HG02798 (cell line): ENCODE measurements around the gene ANAPC15.
A peak's percentile ranks its signal among the peaks of the same experiment; 100 is the strongest.

Experiments
- ATAC-seq: cut with Tn5 transposase; IDR thresholded peaks from one replicate; pipeline ENCODE4 v1.9.1; 2021; ENCODE audit warnings: mild to moderate bottlenecking; ENCODE audit not compliant: unreplicated experiment, poor library complexity

ANAPC15 gene

DNA sequence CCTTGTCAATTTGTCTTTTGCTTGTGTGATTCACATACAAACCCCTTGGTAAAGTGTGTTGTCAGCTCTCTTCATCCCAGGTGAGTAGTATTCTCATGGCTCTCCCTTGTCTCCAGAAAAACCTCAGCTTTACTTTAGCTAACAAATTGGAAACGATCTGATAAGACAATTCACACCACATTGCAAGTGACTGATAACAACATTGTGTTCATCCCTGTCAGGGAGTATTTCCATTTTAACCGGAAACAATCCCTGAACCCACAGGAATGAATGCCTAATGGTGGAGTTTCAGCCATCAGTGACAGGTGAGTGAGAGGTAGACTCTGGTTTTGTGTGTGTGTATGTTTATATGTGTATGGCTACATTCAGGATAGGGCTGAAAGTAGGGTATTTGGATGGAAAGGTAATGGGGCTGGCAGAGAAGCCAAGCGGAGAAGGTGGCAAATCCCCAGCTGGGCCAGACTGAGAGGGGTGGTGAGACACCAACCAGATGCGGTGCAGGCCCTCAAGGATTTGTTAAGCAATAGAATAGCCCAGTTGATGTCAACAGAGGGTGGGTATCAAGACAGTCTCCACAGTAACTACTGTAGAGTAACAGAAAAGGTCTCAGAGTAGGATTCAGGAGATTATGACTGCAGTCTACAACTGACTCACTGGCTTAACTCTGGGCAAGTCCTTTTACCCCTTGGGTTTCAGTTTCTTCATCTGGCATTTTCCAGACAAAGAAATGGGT is 24.3 kb downstream of the ANAPC15 start:
- no peak for ATAC-seq

DNA sequence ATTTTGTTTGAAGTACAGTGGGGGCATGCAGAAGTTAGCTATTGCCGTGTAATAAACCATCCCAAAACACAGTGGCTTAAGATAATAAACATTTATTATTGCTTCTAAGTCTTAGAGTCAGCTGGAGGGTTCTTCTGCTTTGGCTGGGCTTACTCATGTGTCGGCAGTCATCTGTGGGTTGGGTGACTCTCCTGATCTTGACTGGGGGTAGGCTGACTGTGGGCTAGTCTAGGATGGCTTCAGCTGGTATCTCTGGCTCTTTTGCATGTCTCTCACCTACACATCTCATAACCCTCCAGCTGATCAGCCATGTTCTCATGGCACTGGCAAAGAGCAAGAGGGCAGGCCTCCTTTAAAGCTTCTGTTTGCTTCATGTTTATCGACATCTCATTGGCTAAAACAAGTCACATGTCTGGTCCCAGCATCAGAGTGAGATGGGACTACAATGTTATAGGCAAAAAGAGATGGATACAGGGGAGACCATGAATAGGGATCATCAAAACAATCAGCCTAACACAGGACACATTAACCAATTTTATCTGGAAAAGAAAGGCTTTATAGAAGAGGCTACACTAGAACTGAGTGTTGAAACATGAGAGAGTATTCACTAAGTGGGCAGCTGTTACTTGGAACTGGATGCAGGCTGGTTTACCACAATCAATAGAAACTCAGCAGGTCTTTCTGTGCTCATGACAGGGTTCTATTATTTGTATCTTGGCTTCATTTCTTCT is 26.7 kb downstream of the ANAPC15 start:
- ATAC-seq = no peak

DNA sequence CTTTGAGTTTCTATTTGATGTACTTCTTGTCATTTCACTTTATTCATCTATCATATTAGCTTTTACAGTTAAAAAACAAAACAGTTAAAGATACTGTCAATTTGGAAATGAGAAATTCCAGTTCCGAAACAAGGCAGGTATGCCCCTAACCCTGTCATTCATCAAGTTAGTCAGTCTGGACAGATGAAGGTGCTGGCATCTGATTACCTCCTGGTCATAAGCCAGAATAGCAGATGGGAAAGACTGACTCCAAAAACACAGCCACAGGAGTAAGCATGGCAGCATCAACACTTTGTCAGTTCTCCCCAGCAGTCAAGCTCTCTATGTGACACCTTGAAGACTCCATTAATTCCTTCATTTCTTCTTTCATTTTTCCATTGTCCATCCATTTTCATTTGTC is 27.5 kb downstream of the ANAPC15 start:
- ATAC-seq = no peak

DNA sequence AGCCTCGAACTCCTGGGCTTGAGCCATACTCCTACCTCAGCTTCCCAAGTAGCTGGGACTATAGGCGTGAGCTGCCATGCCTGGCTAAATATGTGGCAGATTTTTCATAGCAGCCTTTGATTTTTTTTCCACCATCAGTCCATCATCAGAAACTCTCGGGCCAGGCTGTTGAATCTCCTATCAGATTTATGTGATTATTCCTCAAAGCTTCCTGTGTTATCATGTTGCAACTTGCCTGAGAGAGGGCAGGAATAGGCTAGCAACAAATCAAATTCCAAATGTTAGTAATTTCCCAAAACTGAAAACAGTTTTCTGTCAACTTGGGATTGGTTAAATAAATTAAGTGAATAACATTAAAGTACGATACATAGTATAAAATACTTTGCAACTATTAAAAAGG is 28.4 kb downstream of the ANAPC15 start:
- no peak for ATAC-seq

GRCh38 chr11:72083414-72083813 is 29.1 kb downstream of the ANAPC15 start:
- no peak for ATAC-seq

DNA sequence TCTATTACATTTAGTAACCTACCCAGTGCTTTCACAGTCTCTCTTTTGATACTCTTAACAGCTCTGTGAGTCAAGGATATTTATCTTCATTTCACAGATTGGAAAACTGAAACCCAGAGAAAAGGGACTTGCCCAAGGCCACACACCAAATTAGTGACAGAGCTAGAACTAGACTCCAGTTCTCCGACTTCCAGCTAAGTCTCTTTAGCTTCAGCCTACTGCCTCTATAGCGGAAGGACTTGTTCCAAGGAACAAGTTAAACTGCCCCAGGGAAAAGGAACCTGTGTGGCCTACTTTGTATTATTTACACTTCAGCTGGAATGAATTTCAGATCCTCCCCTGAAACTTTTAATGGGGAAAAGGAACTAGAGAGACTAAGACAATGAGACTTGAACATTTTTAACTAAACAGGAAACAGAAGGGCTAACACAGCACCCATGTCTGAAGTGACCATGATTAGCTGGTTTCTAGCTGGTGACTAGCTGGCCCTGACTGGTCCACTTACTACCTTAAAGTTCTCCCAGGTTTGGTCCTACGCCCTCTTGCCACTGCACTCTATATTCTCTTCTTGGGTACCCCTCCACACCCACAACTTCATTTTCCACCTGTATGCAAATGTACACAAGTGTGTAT is 30.6 kb downstream of the ANAPC15 start:
- ATAC-seq = no peak

- no peak for ATAC-seq
Observed at GRCh38 chr11:72081184-72081644, 31.3 kb downstream of the ANAPC15 start.

GRCh38 chr11:72080326-72081183 is 31.9 kb downstream of the ANAPC15 start, which contains the start of the genes LRRC51 and NUMA1:
Gene LRRC51, plus strand, starts transcription at chr11:72080850. Its CDS starts 8,234 bp downstream, at chr11:72089084.
Gene NUMA1, minus strand, starts transcription at chr11:72080542. Its CDS starts 44,599 bp downstream, at chr11:72035943.
- peak; percentile 95 for ATAC-seq

GRCh38 chr11:72079819-72080325 is 32.6 kb downstream of the ANAPC15 start:
- no peak for ATAC-seq

DNA sequence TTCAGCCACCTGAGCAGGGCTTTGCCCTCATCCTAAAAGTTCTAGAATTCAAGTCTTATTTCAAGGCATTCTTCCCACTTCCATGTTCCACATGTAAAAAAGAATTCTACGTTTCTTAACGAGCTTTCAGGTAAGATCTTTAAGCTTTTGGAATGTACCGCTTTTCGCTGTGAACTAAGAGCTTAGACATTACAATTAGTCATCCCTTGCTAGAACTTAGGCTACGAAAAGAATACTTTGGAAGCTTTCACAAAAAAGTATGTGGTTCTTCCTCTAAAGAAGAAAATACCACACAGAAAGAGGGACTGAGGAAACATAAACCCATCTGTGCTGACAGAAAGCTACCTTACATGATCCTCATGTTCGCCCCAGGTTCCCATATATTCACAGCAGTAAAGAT is 34.0 kb downstream of the ANAPC15 start:
- ATAC-seq = no peak

GRCh38 chr11:72075756-72076155 is 36.7 kb downstream of the ANAPC15 start:
- ATAC-seq = no peak

- ATAC-seq = no peak
Observed at GRCh38 chr11:72075109-72075508, 37.4 kb downstream of the ANAPC15 start.

DNA sequence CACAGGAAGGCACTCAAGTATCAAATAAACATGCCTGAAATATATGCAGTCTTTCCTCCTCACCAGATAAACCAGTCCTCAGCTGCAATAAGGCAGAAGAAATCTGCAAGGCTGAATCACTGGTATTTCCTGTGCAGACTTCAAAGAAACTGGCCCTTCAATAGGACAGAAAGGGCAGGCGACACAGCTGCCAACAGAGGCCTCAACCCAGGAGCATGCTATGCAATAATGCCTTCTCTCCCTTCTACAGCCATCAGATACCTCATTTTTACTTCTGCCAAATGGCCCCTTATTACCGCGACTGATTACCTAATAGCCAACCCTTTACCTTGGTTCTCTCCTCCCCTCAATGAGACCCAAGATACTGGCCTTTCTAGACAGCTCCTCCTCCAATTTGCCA is 40.1 kb downstream of the ANAPC15 start:
- no peak for ATAC-seq

DNA sequence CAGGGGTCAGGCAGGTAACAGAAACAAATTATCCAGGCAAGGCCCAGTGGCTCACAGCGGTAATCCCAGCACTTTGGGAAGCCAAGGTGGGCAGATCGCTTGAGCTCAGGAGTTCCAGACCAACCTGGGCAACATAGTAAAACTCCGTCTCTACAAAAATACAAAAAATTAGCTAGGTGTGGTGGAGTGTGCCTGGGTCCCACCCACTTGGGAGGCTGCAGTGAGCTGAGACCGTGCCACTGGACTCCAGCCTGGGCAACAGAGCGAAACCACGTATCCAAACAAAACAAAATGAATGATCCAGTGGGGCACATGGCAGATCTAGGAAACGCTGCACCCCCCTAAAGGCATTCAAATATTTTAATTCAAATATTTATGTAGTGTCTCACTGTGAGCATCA is 42.0 kb downstream of the ANAPC15 start:
- ATAC-seq = no peak

DNA sequence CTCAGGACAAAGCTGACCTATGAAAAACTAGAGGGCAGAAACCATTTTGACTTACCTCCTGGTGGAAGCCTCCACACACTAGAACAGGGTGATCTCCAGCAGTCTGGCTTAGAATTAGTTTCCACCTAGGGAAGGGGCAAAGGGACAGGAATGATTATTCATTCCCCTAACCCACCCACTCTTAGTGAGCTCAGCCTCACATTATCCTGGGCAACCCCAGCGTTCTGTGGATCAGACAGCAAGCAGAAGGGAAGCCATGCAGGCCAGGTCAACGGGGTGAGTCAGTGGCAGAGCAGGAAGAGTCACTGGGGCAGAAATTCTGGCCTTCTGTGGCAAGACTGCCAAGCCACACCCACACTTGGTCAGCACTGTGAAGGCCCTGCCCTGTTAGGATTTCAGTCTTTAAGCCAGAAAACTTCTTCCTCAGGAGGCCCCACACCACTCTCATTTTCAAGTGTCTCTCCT is 42.7 kb downstream of the ANAPC15 start:
- peak; percentile 67 for ATAC-seq

DNA sequence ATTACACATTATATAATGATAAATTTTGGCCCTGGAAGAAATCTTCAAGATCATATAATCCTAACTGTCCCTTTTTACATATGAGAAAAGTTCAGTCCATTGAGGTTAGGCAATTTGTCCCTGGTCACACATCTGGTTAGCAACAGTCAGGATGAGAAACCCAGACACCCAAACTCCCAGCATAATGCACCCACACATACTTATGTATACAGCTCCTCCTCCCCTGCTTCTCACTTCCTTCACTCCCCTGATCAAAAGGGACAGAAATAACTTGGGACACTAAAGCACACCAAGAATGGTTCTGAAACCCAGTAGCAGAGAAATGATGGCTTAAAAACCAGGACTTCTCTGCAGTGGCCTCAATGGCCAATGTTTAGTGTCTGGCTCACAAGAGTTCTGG is 43.3 kb downstream of the ANAPC15 start:
- peak; percentile 38 for ATAC-seq

DNA sequence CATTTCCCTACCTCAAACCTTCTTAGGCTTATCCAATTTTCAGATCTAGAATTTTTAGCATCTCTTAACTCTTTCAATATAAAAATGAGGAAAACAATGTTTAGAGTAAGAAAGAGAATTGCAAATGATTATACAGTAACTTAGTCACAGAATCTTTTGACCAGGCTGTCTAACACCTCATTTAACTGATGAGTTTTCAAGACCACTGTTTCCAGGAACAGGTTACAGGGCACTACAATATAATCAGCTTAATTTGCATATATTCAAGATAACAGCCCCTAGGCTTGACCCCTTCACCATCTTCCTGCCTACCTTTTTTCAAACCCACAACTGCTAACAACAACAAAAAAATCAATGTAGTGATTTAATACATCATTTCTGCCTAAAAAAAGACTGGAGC is 44.8 kb downstream of the ANAPC15 start:
- no peak for ATAC-seq

- no peak for ATAC-seq
Observed at GRCh38 chr11:72067266-72067665, 45.2 kb downstream of the ANAPC15 start.

- no peak for ATAC-seq
Observed at GRCh38 chr11:72066855-72067254, 45.6 kb downstream of the ANAPC15 start.
